ENCODE data around the gene PAK6. TPM values are rescaled to one million over a fixed set of nuclear protein-coding genes. Genes with fewer than 3 reads are reported as not detected.
A peak's percentile ranks its signal among the peaks of the same experiment; 100 is the strongest.

PAK6 gene
- polyA plus RNA-seq, 1 donor from 2014 or later: 32.4 TPM

DNA sequence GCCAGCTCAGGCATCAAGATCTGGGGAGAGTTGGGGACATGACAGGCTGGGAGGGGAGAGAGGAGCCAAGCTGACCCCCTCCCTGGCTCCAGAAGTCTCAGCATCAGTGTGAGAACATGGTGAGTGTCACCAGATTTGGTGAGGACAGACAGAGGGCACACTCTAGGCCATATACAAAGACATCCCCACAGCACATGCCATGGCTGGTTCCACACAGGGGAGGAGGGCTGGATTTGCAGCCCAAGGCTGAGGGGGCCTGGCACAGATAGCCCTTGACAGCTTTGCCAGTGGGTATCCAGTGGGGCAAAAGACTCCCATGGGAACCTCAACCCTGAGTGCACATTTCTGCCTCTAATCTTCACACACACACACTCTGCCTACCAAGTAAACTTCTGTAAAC is 54.1 kb downstream of the PAK6 start:
- Histone ChIP-seq H3K9ac (ENCODE audit: low read length) (no peak overlapping the region), H3K9me3 (ENCODE audit: low read length) (no peaks in the 10 kb centered on the region), H3K27me3 (ENCODE audit: insufficient read depth, low read depth, low read length) (no peaks in the 10 kb centered on the region), H3F3A (ENCODE audit: insufficient read depth, low read length, poor library complexity, severe bottlenecking) (no peaks in the 10 kb centered on the region), H3K9me2 (ENCODE audit: insufficient read depth, low read length) (no peaks in the 10 kb centered on the region), H3K79me2 (replicated peaks; ENCODE audit: insufficient read depth, low read length) (no peaks in the 10 kb centered on the region), H3K27ac (ENCODE audit: low read length) (peak overlapping the region; percentile 16), H3K4me3 (ENCODE audit: low read length) (peak overlapping the region; percentile 51), H3K36me3 (ENCODE audit: insufficient read depth, low read length) (no peaks in the 10 kb centered on the region), H2AFZ (ENCODE audit: low read depth, low read length) (no peak overlapping the region), H4K20me1 (ENCODE audit: insufficient read depth) (no peaks in the 10 kb centered on the region), H3K4me2 (ENCODE audit: low read length) (no peak overlapping the region)
- no peak for TF ChIP-seq TAF1 (IDR thresholded peaks at IDR 0.05; ENCODE audit: low read depth)
- TF ChIP-seq RAD21 (conservative IDR thresholded peaks at IDR 0.05): no peak
- no peak for TF ChIP-seq POLR2AphosphoS5 (IDR thresholded peaks at IDR 0.05)
- TF ChIP-seq MXI1 (conservative IDR thresholded peaks at IDR 0.05; ENCODE audit: poor library complexity, severe bottlenecking): no peak
- TF ChIP-seq, protein P1, sequence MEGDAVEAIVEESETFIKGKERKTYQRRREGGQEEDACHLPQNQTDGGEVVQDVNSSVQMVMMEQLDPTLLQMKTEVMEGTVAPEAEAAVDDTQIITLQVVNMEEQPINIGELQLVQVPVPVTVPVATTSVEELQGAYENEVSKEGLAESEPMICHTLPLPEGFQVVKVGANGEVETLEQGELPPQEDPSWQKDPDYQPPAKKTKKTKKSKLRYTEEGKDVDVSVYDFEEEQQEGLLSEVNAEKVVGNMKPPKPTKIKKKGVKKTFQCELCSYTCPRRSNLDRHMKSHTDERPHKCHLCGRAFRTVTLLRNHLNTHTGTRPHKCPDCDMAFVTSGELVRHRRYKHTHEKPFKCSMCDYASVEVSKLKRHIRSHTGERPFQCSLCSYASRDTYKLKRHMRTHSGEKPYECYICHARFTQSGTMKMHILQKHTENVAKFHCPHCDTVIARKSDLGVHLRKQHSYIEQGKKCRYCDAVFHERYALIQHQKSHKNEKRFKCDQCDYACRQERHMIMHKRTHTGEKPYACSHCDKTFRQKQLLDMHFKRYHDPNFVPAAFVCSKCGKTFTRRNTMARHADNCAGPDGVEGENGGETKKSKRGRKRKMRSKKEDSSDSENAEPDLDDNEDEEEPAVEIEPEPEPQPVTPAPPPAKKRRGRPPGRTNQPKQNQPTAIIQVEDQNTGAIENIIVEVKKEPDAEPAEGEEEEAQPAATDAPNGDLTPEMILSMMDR (IDR thresholded peaks at IDR 0.05; ENCODE audit: poor library complexity, severe bottlenecking): no peak
- TF ChIP-seq EP300 (conservative IDR thresholded peaks at IDR 0.05; ENCODE audit: poor library complexity, severe bottlenecking): no peak
- no peak for TF ChIP-seq EZH2 (IDR thresholded peaks at IDR 0.05; ENCODE audit: borderline replicate concordance, insufficient read depth, low read length, poor library complexity, severe bottlenecking)
- TF ChIP-seq, protein P2, sequence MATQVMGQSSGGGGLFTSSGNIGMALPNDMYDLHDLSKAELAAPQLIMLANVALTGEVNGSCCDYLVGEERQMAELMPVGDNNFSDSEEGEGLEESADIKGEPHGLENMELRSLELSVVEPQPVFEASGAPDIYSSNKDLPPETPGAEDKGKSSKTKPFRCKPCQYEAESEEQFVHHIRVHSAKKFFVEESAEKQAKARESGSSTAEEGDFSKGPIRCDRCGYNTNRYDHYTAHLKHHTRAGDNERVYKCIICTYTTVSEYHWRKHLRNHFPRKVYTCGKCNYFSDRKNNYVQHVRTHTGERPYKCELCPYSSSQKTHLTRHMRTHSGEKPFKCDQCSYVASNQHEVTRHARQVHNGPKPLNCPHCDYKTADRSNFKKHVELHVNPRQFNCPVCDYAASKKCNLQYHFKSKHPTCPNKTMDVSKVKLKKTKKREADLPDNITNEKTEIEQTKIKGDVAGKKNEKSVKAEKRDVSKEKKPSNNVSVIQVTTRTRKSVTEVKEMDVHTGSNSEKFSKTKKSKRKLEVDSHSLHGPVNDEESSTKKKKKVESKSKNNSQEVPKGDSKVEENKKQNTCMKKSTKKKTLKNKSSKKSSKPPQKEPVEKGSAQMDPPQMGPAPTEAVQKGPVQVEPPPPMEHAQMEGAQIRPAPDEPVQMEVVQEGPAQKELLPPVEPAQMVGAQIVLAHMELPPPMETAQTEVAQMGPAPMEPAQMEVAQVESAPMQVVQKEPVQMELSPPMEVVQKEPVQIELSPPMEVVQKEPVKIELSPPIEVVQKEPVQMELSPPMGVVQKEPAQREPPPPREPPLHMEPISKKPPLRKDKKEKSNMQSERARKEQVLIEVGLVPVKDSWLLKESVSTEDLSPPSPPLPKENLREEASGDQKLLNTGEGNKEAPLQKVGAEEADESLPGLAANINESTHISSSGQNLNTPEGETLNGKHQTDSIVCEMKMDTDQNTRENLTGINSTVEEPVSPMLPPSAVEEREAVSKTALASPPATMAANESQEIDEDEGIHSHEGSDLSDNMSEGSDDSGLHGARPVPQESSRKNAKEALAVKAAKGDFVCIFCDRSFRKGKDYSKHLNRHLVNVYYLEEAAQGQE (IDR thresholded peaks at IDR 0.05; ENCODE audit: borderline replicate concordance): no peak
- no peak for TF ChIP-seq SMC3 (conservative IDR thresholded peaks at IDR 0.05; ENCODE audit: poor library complexity)

DNA sequence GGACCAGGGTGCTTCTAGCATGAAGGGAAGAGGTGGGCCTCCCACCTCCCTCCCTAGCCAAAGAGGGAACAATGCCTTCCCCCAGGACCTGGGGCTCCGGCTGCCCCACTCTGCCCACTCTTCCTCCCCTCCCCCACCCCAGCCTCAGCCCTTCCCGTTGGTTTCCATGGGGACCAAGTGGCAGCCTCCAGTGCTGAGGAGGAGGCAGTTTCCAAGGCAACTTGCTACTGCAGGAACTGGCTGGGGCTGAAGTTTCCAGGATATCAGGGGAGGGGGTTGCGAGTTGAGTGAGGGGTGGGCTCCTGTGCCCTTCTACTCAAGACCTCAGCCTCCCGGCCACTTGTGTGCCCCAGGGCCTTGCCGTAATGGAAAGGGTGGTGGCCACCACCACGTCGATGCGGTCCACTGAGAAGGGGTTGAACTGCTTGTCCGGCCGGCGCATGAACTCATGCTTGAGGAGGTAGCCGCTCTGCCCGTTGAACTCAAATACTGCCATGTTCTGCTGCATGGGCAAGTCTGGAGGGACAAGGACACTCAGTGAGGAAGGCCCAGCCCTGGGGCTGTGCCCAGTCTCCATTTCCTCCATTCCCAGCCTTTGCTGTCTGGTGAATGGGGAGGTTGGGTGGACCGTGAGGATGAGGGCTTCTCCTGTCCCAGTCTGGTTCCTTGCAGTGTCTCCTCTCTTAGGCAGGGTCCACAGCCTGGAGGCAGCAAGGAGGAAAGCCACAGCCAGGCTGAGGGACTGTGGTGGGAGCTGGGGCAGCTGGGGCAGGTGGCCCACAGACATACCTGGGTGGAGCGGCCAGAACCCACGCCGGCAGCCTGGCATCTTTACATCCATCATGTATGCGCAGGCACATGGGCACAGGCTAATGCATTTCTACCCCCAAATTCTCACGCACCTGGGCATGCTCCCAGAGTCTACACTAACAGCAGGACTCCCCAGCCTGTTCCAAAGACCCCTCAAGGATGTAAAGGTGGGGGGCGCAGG is 55.3 kb downstream of the PAK6 start:
- Histone ChIP-seq H3K4me3 (ENCODE audit: low read length) (peak overlapping the region; percentile 51), H3F3A (ENCODE audit: insufficient read depth, low read length, poor library complexity, severe bottlenecking) (no peaks in the 10 kb centered on the region), H3K4me2 (ENCODE audit: low read length) (peak overlapping the region; percentile 18), H3K27ac (ENCODE audit: low read length) (peak overlapping the region; percentile 78), H4K20me1 (ENCODE audit: insufficient read depth) (no peaks in the 10 kb centered on the region), H3K9me3 (ENCODE audit: low read length) (no peaks in the 10 kb centered on the region), H3K79me2 (replicated peaks; ENCODE audit: insufficient read depth, low read length) (no peaks in the 10 kb centered on the region), H3K9me2 (ENCODE audit: insufficient read depth, low read length) (no peaks in the 10 kb centered on the region), H3K36me3 (ENCODE audit: insufficient read depth, low read length) (no peaks in the 10 kb centered on the region), H3K9ac (ENCODE audit: low read length) (peak overlapping the region; percentile 53), H2AFZ (ENCODE audit: low read depth, low read length) (no peak overlapping the region), H3K27me3 (ENCODE audit: insufficient read depth, low read depth, low read length) (no peaks in the 10 kb centered on the region)
- TF ChIP-seq, protein P2 (IDR thresholded peaks at IDR 0.05; ENCODE audit: borderline replicate concordance): peak; percentile 61
- TF ChIP-seq, protein P1 (IDR thresholded peaks at IDR 0.05; ENCODE audit: poor library complexity, severe bottlenecking): no peak
- no peak for TF ChIP-seq TAF1 (IDR thresholded peaks at IDR 0.05; ENCODE audit: low read depth)
- peak; percentile 30 for TF ChIP-seq SMC3 (conservative IDR thresholded peaks at IDR 0.05; ENCODE audit: poor library complexity)
- peak; percentile 37 for TF ChIP-seq POLR2AphosphoS5 (IDR thresholded peaks at IDR 0.05)
- TF ChIP-seq MXI1 (conservative IDR thresholded peaks at IDR 0.05; ENCODE audit: poor library complexity, severe bottlenecking): peak; percentile 37
- TF ChIP-seq EP300 (conservative IDR thresholded peaks at IDR 0.05; ENCODE audit: poor library complexity, severe bottlenecking): peak; percentile 80

Measured in neural cell (in vitro differentiated cells).